ENCODE data around the gene DHX16.
"Not testable (repeated sequence)": the region's sequence is repeated elsewhere in the genome, so short reads cannot be mapped to it uniquely, and the experiment has no call there.

Gene DHX16

GRCh38 chr6:30672445-30673253, at the start of gene DHX16:
Gene DHX16, minus strand, starts transcription at chr6:30673006. Its CDS starts 165 bp downstream, at chr6:30672841.
- peak; percentile 95 for DNase-seq (ENCODE audit: low read depth, low spot score)

GRCh38 chr6:30722025-30722279, 49.1 kb upstream of the DHX16 start:
- not testable (repeated sequence) for DNase-seq (ENCODE audit: low read depth, low spot score)

- DNase-seq (ENCODE audit: low read depth, low spot score) = no peak
These were observed 48.6 kb upstream of the DHX16 start for GRCh38 chr6:30721198-30722024.

GRCh38 chr6:30720738-30721197, 48.0 kb upstream of the DHX16 start:
- DNase-seq (ENCODE audit: low read depth, low spot score) = no peak

GRCh38 chr6:30719791-30720737, 47.3 kb upstream of the DHX16 start, which contains the start of gene TUBB:
Gene TUBB, plus strand, starts transcription at chr6:30720352. Its CDS starts 155 bp downstream, at chr6:30720507.
- DNase-seq (ENCODE audit: low read depth, low spot score) = peak; percentile 96

GRCh38 chr6:30719356-30719755, 46.5 kb upstream of the DHX16 start:
- no peak for DNase-seq (ENCODE audit: low read depth, low spot score)

- not testable (repeated sequence) for DNase-seq (ENCODE audit: low read depth, low spot score)
These were observed 45.3 kb upstream of the DHX16 start for GRCh38 chr6:30717845-30718720.

- peak; percentile 99 for DNase-seq (ENCODE audit: low read depth, low spot score)
These were observed 44.5 kb upstream of the DHX16 start, which contains the start of gene MDC1 for GRCh38 chr6:30717129-30717844. Gene MDC1, minus strand, starts transcription at chr6:30717281. Its CDS starts 2,106 bp downstream, at chr6:30715175.

GRCh38 chr6:30716879-30717128, 44.0 kb upstream of the DHX16 start:
- no peak for DNase-seq (ENCODE audit: low read depth, low spot score)

GRCh38 chr6:30714263-30714662, 41.5 kb upstream of the DHX16 start:
- no peak for DNase-seq (ENCODE audit: low read depth, low spot score)

GRCh38 chr6:30712441-30712945, 39.7 kb upstream of the DHX16 start:
- no peak for DNase-seq (ENCODE audit: low read depth, low spot score)

GRCh38 chr6:30711758-30712380, 39.1 kb upstream of the DHX16 start:
- no peak for DNase-seq (ENCODE audit: low read depth, low spot score)

- no peak for DNase-seq (ENCODE audit: low read depth, low spot score)
These were observed 36.5 kb upstream of the DHX16 start for GRCh38 chr6:30709101-30709868.

- DNase-seq (ENCODE audit: low read depth, low spot score) = no peak
These were observed 34.6 kb upstream of the DHX16 start for GRCh38 chr6:30707281-30707850.

GRCh38 chr6:30705620-30706019, 32.8 kb upstream of the DHX16 start:
- no peak for DNase-seq (ENCODE audit: low read depth, low spot score)

GRCh38 chr6:30703821-30704220, 31.0 kb upstream of the DHX16 start:
- DNase-seq (ENCODE audit: low read depth, low spot score) = no peak

GRCh38 chr6:30703011-30703410, 30.2 kb upstream of the DHX16 start:
- no peak for DNase-seq (ENCODE audit: low read depth, low spot score)

- DNase-seq (ENCODE audit: low read depth, low spot score) = no peak
These were observed 27.5 kb upstream of the DHX16 start for GRCh38 chr6:30700340-30700739.

Measured in iPS DF 19.7 (cell line).